NT2/D1 (cell line): ENCODE measurements around the gene ANK3.

ENCODE experiments used
- SUZ12 ChIP-seq: IDR thresholded peaks from 2 replicates; pipeline ENCODE4 v1.6.1; 2011; ENCODE audit not compliant: insufficient read length, insufficient read depth; ENCODE audit errors: extremely low read depth
- YY1 ChIP-seq: IDR thresholded peaks from 2 replicates; pipeline ENCODE4 v1.6.1; 2011; ENCODE audit not compliant: insufficient read length, insufficient read depth

DNA sequence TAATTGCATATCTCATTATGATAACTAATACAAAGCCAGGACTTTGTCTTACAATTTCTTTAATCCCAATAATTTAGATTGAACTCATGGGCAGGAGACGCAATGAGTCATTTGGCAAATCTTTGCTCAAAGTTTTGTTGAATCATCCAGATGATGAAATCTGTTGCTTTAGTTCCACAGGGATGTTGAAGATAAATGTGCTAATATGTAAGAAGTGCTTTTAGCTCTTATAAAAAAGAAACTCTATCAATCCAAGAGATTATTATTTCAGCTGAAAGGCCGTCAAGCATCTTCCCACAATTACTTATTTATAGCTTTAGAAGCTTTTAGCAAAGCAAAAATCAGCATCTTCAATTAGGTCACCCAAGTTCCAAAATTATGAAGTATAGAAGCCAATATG is 36.8 kb upstream of the ANK3 start:
- TF ChIP-seq YY1 (no peak), SUZ12 (no peak)
